ENCODE measurements around the gene ZNF148.

DNA sequence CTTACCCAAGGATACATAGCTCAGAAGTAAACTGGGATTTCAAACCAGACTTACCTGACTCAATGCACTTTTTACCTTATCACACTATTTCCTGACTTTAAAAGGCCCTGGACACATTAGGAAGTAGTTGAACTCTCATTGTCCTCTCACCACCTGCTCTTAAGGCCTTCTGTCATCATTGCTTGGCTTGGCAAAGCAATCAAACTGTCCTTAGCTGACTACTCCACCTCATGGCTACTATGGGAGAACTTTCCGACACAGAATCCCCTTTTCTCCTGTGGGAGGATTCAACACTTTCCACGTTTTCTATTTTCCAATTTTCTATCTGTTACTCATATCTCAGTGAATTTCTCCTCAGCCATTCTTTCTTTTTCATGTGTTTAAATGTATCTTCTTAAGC is 55.4 kb downstream of the ZNF148 start:
- TF ChIP-seq, protein P1, sequence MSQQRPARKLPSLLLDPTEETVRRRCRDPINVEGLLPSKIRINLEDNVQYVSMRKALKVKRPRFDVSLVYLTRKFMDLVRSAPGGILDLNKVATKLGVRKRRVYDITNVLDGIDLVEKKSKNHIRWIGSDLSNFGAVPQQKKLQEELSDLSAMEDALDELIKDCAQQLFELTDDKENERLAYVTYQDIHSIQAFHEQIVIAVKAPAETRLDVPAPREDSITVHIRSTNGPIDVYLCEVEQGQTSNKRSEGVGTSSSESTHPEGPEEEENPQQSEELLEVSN (IDR thresholded peaks at IDR 0.05; ENCODE audit: borderline replicate concordance, low read depth), result no peak
- TF ChIP-seq, protein P2, sequence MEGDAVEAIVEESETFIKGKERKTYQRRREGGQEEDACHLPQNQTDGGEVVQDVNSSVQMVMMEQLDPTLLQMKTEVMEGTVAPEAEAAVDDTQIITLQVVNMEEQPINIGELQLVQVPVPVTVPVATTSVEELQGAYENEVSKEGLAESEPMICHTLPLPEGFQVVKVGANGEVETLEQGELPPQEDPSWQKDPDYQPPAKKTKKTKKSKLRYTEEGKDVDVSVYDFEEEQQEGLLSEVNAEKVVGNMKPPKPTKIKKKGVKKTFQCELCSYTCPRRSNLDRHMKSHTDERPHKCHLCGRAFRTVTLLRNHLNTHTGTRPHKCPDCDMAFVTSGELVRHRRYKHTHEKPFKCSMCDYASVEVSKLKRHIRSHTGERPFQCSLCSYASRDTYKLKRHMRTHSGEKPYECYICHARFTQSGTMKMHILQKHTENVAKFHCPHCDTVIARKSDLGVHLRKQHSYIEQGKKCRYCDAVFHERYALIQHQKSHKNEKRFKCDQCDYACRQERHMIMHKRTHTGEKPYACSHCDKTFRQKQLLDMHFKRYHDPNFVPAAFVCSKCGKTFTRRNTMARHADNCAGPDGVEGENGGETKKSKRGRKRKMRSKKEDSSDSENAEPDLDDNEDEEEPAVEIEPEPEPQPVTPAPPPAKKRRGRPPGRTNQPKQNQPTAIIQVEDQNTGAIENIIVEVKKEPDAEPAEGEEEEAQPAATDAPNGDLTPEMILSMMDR (IDR thresholded peaks at IDR 0.05), result no peak
- no peak for TF ChIP-seq MAFK (IDR thresholded peaks at IDR 0.05; ENCODE audit: partially characterized antibody)
- TF ChIP-seq POLR2A (IDR thresholded peaks at IDR 0.05; ENCODE audit: low read length), result no peak
- no peak for TF ChIP-seq CHD2 (IDR thresholded peaks at IDR 0.05; ENCODE audit: low read length, partially characterized antibody)
- no peak for TF ChIP-seq REST (IDR thresholded peaks at IDR 0.05)
- TF ChIP-seq, protein P3, sequence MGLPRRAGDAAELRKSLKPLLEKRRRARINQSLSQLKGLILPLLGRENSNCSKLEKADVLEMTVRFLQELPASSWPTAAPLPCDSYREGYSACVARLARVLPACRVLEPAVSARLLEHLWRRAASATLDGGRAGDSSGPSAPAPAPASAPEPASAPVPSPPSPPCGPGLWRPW (IDR thresholded peaks at IDR 0.05), result no peak
- no peak for TF ChIP-seq SMC3 (IDR thresholded peaks at IDR 0.05)
